ENCODE data around the gene RAB44.

- no peak for TF ChIP-seq CTCF (IDR thresholded peaks at IDR 0.05)
- no peak for TF ChIP-seq POLR2A (IDR thresholded peaks at IDR 0.05)
- TF ChIP-seq POLR2AphosphoS5 (IDR thresholded peaks at IDR 0.05), result no peak
These were observed 22.9 kb downstream of the RAB44 start for GRCh38 chr6:36720251-36721141.

Measured in prostate gland (tissue), 2 donors.